Measurements from ENCODE around the gene SLC6A11. TPM values are rescaled to one million over a fixed set of nuclear protein-coding genes. Genes with fewer than 3 reads are reported as not detected.

Gene SLC6A11
- total RNA-seq = not detected in 2 replicates

GRCh38 chr3:10816019-10816862, at the start of gene SLC6A11:
Gene SLC6A11, plus strand, starts transcription at chr3:10816228. Its CDS starts 38 bp downstream, at chr3:10816266.

Other genes with a start within 250 kb of the SLC6A11 start
- under 0.01 TPM in 1 of 2 replicates, not detected in the other for gene SLC6A1, start 176.5 kb downstream of the SLC6A11 start, total RNA-seq

All from aortic smooth muscle cell (primary cell).